Spleen (tissue), 7 donors: Measurements from ENCODE around the gene TRIM47.

Experiments
- CTCF ChIP-seq, 11 experiments: fragments of 200-600 bp in 7 of 11; fragments of 450-650 bp in 4 of 11; sonication (generic) in 4 of 11; IDR thresholded peaks in 8 of 11; conservative IDR thresholded peaks in 3 of 11; 1 replicate in 7 of 11; 2 replicates in 4 of 11; pipeline versions ENCODE4 v1.4.0 to v1.8.0; 2016 to 2021; ENCODE audit warnings: antibody characterized with exemption in 11 of 11, inconsistent platforms in 4 of 11, mild to moderate bottlenecking in 1 of 11
- POLR2A ChIP-seq, 3 donors: fragments of 450-650 bp; IDR thresholded peaks; one replicate each; pipeline ENCODE4 v1.5.1; 2017; ENCODE audit warnings: antibody characterized with exemption in 3 of 3, mild to moderate bottlenecking in 1 of 3
- donor health status: DM: no; HTN: no; CAD: no; lungs with moderate emphysema.
- donor health status: DM: no; HTN: no; CAD: no.
- donor health status: DM: no; HTN: no; CAD: no.

GRCh38 chr17:75891605-75892555, 13.5 kb upstream of the TRIM47 start:
- TF ChIP-seq CTCF (IDR thresholded peaks at IDR 0.05 in 8 of 11, conservative IDR thresholded peaks at IDR 0.05 in 3 of 11): no peak
- TF ChIP-seq POLR2A (IDR thresholded peaks at IDR 0.05): no peak
